DOHH2 (cell line): ENCODE results near the gene TENT4A.

Experiments
- EZH2phosphoT487 ChIP-seq: fragments of 200-600 bp; sonication (generic); IDR thresholded peaks from 2 replicates; pipeline ENCODE4 v1.6.1; 2017; ENCODE audit warnings: borderline replicate concordance, mild to moderate bottlenecking, antibody characterized with exemption, low read length, moderate library complexity, mixed read lengths
- TF ChIP-seq, protein P1 (sequence below): fragments of 200-600 bp; sonication (generic); IDR thresholded peaks from one replicate; pipeline ENCODE4 v1.5.1; 2014; ENCODE audit warnings: antibody characterized with exemption, mild to moderate bottlenecking, low read depth, low read length; ENCODE audit not compliant: poor library complexity, severe bottlenecking

- TF ChIP-seq, protein P1, sequence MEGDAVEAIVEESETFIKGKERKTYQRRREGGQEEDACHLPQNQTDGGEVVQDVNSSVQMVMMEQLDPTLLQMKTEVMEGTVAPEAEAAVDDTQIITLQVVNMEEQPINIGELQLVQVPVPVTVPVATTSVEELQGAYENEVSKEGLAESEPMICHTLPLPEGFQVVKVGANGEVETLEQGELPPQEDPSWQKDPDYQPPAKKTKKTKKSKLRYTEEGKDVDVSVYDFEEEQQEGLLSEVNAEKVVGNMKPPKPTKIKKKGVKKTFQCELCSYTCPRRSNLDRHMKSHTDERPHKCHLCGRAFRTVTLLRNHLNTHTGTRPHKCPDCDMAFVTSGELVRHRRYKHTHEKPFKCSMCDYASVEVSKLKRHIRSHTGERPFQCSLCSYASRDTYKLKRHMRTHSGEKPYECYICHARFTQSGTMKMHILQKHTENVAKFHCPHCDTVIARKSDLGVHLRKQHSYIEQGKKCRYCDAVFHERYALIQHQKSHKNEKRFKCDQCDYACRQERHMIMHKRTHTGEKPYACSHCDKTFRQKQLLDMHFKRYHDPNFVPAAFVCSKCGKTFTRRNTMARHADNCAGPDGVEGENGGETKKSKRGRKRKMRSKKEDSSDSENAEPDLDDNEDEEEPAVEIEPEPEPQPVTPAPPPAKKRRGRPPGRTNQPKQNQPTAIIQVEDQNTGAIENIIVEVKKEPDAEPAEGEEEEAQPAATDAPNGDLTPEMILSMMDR = no peak
- TF ChIP-seq EZH2phosphoT487 = no peak
These were observed 77.8 kb downstream of the TENT4A start for GRCh38 chr5:6791031-6791430.
